Activated B cell treated with CpG ODN at 0.5 μM for 24 hours (primary cell): Measurements from ENCODE around the gene HOOK2. TPM values are rescaled to one million over a fixed set of nuclear protein-coding genes. Genes with fewer than 3 reads are reported as not detected.

Experiments
- ATAC-seq: fragments of 200-7000 bp; cut with Tn5 transposase; one replicate; pipeline ENCODE4 v1.10.0; 2021; ENCODE audit warnings: low read depth, mild to moderate bottlenecking, moderate library complexity
- CTCF ChIA-PET: fragments of 350-600 bp; sonication (Branson Sonifier 250); formaldehyde crosslinking; loops from one replicate; lab custom pipeline; 2021; ENCODE audit warnings: antibody characterized with exemption; lab: Charles Lee
- POLR2A ChIA-PET: fragments of 350-600 bp; sonication (Branson Sonifier 250); formaldehyde crosslinking; loops from one replicate; lab custom pipeline; 2021; ENCODE audit warnings: antibody characterized with exemption; lab: Charles Lee
- DNase-seq: peaks from one replicate; pipeline ENCODE4 v3.0.0; 2022
- H3K27ac Mint-ChIP-seq: one replicate; pipeline ENCODE4 v1.8.0; 2020; ENCODE audit warnings: mixed read lengths
- H3K27me3 Mint-ChIP-seq: one replicate; pipeline ENCODE4 v1.8.0; 2021; ENCODE audit warnings: mixed read lengths
- H3K36me3 Mint-ChIP-seq: one replicate; pipeline ENCODE4 v1.8.0; 2021; ENCODE audit warnings: low read depth, mixed read lengths
- H3K4me1 Mint-ChIP-seq: one replicate; pipeline ENCODE4 v1.8.0; 2021; ENCODE audit warnings: mixed read lengths
- H3K4me3 Mint-ChIP-seq: one replicate; pipeline ENCODE4 v1.8.0; 2020; ENCODE audit warnings: mild to moderate bottlenecking, mixed read lengths
- H3K9me3 Mint-ChIP-seq: one replicate; pipeline ENCODE4 v1.8.0; 2020; ENCODE audit warnings: mixed read lengths
- CTCF ChIP-seq: fragments of 200-600 bp; IDR thresholded peaks from one replicate; pipeline ENCODE4 v1.8.0; 2022; ENCODE audit warnings: antibody characterized with exemption, mild to moderate bottlenecking
- intact Hi-C: fragments of 100-400 bp; cut with micrococcal nuclease; formaldehyde crosslinking; loops from one replicate; pipeline ENCODE4 v1.15.1; 2024
- total RNA-seq: library from RNA; stranded (reverse); gene quantifications from 2 replicates; pipeline ENCODE4 v1.2.3, GENCODE V29; 2022

The HOOK2 gene
- total RNA-seq, 1 donor from 2014 or later, result 21.2 TPM

- Mint-ChIP-seq H3K4me3 (no peak overlapping the region), H3K27ac (no peak overlapping the region), H3K27me3 (no peaks in the 10 kb centered on the region), H3K9me3 (no peaks in the 10 kb centered on the region), H3K36me3 (peaks cover 5% of the 10 kb centered on the region), H3K4me1 (peaks cover 45% of the 10 kb centered on the region)
- ATAC-seq (no peak), DNase-seq (no peak)
- no peak for TF ChIP-seq CTCF
- ChIA-PET CTCF (no interaction called here), POLR2A (no interaction called here)
- intact Hi-C loops, result no loop called here
These were observed 9.6 kb upstream of the HOOK2 start for GRCh38 chr19:12784871-12785430.

GRCh38 chr19:12784394-12784870, 9.1 kb upstream of the HOOK2 start:
- intact Hi-C loops, result no loop called here
- TF ChIP-seq CTCF, result no peak

GRCh38 chr19:12783849-12784393, 8.6 kb upstream of the HOOK2 start:
- H3K9me3 Mint-ChIP-seq, result no peaks in the 10 kb centered on the region
- no peak for TF ChIP-seq CTCF
- no peak for ATAC-seq
- H3K36me3 Mint-ChIP-seq, result peaks cover 2% of the 10 kb centered on the region
- peaks cover 50% of the 10 kb centered on the region for H3K4me1 Mint-ChIP-seq
- no peaks in the 10 kb centered on the region for H3K27me3 Mint-ChIP-seq
- ChIA-PET POLR2A (interaction anchor here (12.7 kb wide), 1 partner anchor 8 kb away, joined by 909 read pairs; the partner anchor contains the start of gene JUNB), CTCF (interaction anchor here (3.5 kb wide), 1 partner anchor 8 kb away, joined by 19 read pairs; the partner anchor contains the start of gene JUNB)
- peak overlapping the region; percentile 91 for H3K27ac Mint-ChIP-seq
- peak overlapping the region; percentile 59 for H3K4me3 Mint-ChIP-seq
- DNase-seq, result no peak
- intact Hi-C loops, result no loop called here

More at GRCh38 chr19:12784394-12784870, 9.1 kb upstream of the HOOK2 start:
- Mint-ChIP-seq H3K27ac (no peak overlapping the region), H3K4me1 (peaks cover 49% of the 10 kb centered on the region), H3K36me3 (peaks cover 5% of the 10 kb centered on the region), H3K4me3 (no peak overlapping the region), H3K9me3 (no peaks in the 10 kb centered on the region), H3K27me3 (no peaks in the 10 kb centered on the region)
- DNase-seq (no peak), ATAC-seq (no peak)
- ChIA-PET POLR2A (interaction anchor here (12.7 kb wide), 1 partner anchor 8 kb away, joined by 909 read pairs; the partner anchor contains the start of gene JUNB), CTCF (interaction anchor here (3.5 kb wide), 1 partner anchor 8 kb away, joined by 19 read pairs; the partner anchor contains the start of gene JUNB)

GRCh38 chr19:12783291-12783848, 8.0 kb upstream of the HOOK2 start:
- ATAC-seq (no peak), DNase-seq (no peak)
- POLR2A ChIA-PET, result interaction anchor here (1.0 to 12.7 kb wide), 6 partner anchors 9 to 173 kb away, joined by 4 to 909 read pairs (median 6); partner anchors contain the start of genes DHPS, JUNB, RNASEH2A and TRIR
- Mint-ChIP-seq H3K27me3 (no peaks in the 10 kb centered on the region), H3K36me3 (no peaks in the 10 kb centered on the region), H3K4me1 (peaks cover 50% of the 10 kb centered on the region), H3K9me3 (no peaks in the 10 kb centered on the region), H3K4me3 (peak overlapping the region; percentile 59), H3K27ac (peak overlapping the region; percentile 91)
- no peak for TF ChIP-seq CTCF
- intact Hi-C loops, result no loop called here
- CTCF ChIA-PET, result interaction anchor here (0.6 to 3.5 kb wide), 4 partner anchors 9 to 23 kb away, joined by 3 to 19 read pairs (median 5); partner anchors contain the start of gene JUNB
